ENCODE data around the gene ERVW-1.
"Not testable (repeated sequence)": the region's sequence is repeated elsewhere in the genome, so short reads cannot be mapped to it uniquely, and the experiment has no call there.

The ERVW-1 gene

DNA sequence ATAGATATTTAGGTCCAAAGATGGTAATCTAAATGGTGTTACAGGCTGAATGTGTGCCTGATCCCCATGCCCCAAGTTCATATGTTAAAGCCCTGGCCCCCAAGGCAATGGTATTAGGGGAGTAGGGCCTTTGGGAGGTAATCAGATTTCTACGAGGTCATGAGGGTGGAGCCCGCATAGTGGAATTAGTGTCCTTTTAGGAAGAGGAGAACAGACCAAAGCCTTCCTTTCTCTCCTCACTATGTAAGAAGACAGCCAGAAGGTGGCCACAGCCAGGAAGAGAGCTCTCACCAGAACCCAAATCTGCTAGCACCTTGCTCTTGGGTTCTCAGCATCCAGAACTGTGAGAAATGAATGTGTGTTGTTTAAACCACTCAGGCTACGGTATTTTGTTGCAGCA lies 15.2 kb downstream of the ERVW-1 start:
- ATAC-seq (replicated peaks; ENCODE audit: extremely low read depth, poor library complexity, severe bottlenecking) (no peak), DNase-seq (ENCODE audit: low spot score in 2 of 2) (no peak)
- Mint-ChIP-seq H3K27ac (ENCODE audit: low read depth) (no peak overlapping the region), H3K36me3 (ENCODE audit: insufficient read depth) (peaks cover 2% of the 10 kb centered on the region), H3K4me3 (no peak overlapping the region), H3K27me3 (no peaks in the 10 kb centered on the region), H3K4me1 (no peaks in the 10 kb centered on the region), H3K9me3 (no peaks in the 10 kb centered on the region)

DNA sequence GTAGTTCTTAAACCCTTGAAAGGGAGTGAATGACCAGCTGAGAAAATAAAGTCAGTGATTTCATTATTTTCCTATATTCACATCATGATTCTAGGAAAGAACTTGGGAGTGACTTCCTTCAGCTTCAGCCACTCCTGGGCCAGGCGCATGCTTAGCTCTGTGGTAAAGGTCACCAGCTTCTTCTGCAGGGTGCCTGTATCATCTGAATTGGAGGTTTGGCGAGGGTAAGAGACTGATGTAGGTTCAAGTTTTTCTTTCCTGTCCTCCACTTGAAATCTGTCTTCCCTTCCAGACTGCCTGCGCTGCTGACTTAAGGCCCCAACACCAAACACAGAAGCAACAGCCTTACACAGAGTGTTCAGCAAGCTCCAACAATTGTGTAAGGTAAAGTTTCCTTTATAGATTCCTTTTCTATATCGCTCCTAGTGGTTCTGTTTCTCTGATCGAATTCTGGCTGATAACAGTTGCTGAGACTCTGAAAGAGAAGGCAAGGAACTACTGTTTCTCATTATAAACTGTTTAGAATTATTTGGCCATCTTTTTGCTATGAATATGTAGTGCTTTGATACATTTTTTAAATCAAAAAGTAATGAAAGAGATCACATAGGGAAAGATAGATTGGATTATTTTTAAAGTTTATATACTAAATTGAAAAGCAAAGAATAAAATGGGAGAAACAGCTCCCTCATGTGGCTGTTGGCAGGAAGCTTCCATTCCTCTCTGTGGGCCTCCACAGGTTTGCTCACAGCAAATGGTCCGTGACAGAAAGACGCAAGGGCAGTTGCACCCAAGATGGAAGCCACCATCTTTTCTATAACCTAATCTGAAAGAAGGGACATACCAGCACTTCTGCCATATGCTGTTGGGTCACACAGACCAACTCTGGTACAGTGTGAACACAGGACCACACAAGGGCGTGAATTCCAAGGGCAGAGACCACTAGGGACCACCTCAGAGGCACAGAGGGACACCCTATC lies 16.4 kb downstream of the ERVW-1 start:
- no peak overlapping the region for H3K27ac Mint-ChIP-seq (ENCODE audit: low read depth)
- peaks cover 6% of the 10 kb centered on the region for H3K36me3 Mint-ChIP-seq (ENCODE audit: insufficient read depth)
- H3K9me3 Mint-ChIP-seq, result no peaks in the 10 kb centered on the region
- no peaks in the 10 kb centered on the region for H3K27me3 Mint-ChIP-seq
- no peak for DNase-seq (ENCODE audit: low spot score in 2 of 2)
- peak; percentile 40 for ATAC-seq (replicated peaks; ENCODE audit: extremely low read depth, poor library complexity, severe bottlenecking)
- no peaks in the 10 kb centered on the region for H3K4me1 Mint-ChIP-seq
- no peak overlapping the region for H3K4me3 Mint-ChIP-seq

DNA sequence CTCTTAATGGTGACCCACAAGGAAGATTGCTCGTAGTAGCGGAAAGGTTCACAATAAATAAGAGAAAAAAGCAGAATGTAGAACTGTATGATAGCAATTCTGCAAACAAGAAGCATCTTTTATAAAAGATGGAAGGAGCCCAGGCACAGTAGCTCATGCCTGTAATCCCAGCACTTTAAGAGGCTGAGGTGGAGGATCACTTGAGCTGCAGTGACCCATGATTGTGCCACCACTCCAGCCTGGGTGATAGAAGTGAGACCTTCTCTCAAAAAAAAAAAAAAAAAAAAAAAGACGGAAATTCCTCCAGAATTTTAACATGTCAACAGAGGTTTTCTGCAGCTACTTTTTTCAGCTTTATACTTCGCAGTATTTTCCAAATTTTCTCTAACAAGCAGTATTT lies 17.2 kb downstream of the ERVW-1 start:
- ATAC-seq (replicated peaks; ENCODE audit: extremely low read depth, poor library complexity, severe bottlenecking) (no peak), DNase-seq (ENCODE audit: low spot score in 2 of 2) (no peak)
- no peaks in the 10 kb centered on the region for H3K9me3 Mint-ChIP-seq
- H3K27ac Mint-ChIP-seq (ENCODE audit: low read depth), result no peak overlapping the region
- H3K4me3 Mint-ChIP-seq, result no peak overlapping the region
- no peaks in the 10 kb centered on the region for H3K27me3 Mint-ChIP-seq
- H3K36me3 Mint-ChIP-seq (ENCODE audit: insufficient read depth), result peaks cover 12% of the 10 kb centered on the region
- H3K4me1 Mint-ChIP-seq, result no peaks in the 10 kb centered on the region

DNA sequence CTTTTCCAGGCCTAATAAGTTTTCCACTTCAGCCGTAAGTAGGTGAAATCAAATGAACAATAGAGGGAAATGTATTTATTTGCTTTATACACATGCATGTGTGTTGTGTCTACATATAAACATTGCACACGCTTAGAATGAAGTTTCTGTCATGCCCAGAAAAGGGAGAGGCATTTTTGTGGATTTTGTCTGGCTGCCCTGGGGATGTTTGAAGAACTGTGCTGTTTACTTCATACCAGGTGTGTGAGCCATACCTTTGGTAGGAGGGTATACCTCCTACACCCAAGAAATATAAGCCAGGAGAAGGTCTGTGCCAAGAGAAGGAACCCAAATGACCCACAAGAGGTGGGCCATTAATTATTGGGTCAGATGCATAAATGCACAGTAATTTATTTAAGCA lies 17.6 kb downstream of the ERVW-1 start:
- Mint-ChIP-seq H3K27me3 (no peaks in the 10 kb centered on the region), H3K4me1 (no peaks in the 10 kb centered on the region), H3K36me3 (ENCODE audit: insufficient read depth) (peaks cover 12% of the 10 kb centered on the region), H3K27ac (ENCODE audit: low read depth) (no peak overlapping the region), H3K9me3 (no peaks in the 10 kb centered on the region), H3K4me3 (no peak overlapping the region)
- ATAC-seq (replicated peaks; ENCODE audit: extremely low read depth, poor library complexity, severe bottlenecking), result no peak
- no peak for DNase-seq (ENCODE audit: low spot score in 2 of 2)

DNA sequence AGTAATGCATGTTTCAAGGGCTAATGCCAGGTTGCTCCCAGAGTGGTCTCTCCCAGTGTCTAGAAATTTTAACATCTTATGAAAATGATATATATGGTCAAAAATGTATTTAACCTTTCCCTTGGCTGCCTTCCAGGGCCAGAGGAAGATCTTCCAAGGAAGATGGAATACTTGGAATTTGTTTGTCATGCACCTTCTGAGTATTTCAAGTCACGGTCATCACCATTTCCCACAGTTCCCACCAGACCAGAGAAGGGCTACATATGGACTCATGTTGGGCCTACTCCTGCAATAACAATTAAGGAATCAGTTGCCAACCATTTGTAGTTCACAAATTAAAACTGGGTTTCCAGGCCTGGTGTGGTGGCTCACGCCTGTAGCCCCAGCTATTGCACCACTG lies 21.5 kb downstream of the ERVW-1 start:
- no peaks in the 10 kb centered on the region for H3K9me3 Mint-ChIP-seq
- H3K4me1 Mint-ChIP-seq, result peaks cover under 1% of the 10 kb centered on the region
- H3K27me3 Mint-ChIP-seq, result no peaks in the 10 kb centered on the region
- DNase-seq (ENCODE audit: low spot score in 2 of 2) (no peak), ATAC-seq (replicated peaks; ENCODE audit: extremely low read depth, poor library complexity, severe bottlenecking) (no peak)
- no peak overlapping the region for H3K27ac Mint-ChIP-seq (ENCODE audit: low read depth)
- H3K4me3 Mint-ChIP-seq, result no peak overlapping the region
- H3K36me3 Mint-ChIP-seq (ENCODE audit: insufficient read depth), result peaks cover 20% of the 10 kb centered on the region

DNA sequence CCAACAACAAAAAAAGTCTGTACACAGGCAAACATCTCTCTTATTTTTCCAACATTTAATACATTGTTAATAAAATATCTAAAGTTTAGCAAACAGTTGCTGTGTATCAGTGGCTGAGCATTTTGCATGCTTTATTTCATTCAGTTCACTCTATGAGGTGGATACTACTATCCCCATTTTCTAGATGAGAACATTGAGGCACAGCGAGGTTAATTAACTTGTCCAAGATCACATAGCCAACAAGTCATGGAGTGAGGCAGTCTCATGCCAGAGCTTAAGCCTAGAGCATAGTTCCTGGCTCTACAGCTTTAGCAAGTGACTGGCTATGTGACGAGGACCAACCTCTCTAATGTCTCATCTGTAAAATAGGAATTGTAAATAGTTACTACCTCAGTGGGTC lies 26.1 kb downstream of the ERVW-1 start:
- Mint-ChIP-seq H3K4me3 (no peak overlapping the region), H3K36me3 (ENCODE audit: insufficient read depth) (peaks cover 31% of the 10 kb centered on the region), H3K27me3 (no peaks in the 10 kb centered on the region), H3K4me1 (peaks cover 14% of the 10 kb centered on the region), H3K9me3 (no peaks in the 10 kb centered on the region), H3K27ac (ENCODE audit: low read depth) (no peak overlapping the region)
- ATAC-seq (replicated peaks; ENCODE audit: extremely low read depth, poor library complexity, severe bottlenecking) (no peak), DNase-seq (ENCODE audit: low spot score in 2 of 2) (no peak)

DNA sequence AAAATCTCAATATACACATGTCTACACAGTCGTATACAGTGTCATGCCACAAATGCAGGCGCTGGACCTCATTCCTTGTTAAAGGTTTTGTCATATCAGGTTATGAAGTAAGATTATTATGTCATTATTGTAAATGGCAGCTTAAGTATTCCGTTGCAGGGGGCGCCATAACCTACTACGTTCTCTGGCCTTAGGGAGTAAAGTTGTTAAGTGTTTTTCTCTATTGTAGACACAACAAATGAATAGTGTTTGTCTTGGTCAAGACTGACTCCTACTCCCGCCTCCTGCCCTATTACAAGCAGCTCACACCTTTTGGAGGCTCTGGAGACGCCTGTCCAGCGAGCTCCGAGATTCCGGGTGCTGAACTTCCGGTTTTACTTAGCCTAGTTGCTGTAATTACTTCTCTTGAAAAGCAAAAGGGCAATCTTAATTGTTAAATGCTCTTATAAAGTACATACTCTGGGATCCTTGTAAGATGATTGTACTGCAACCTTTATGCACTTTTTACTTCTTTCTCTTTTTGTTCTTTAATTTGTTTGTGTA lies 29.5 kb downstream of the ERVW-1 start:
- peaks cover 14% of the 10 kb centered on the region for H3K36me3 Mint-ChIP-seq (ENCODE audit: insufficient read depth)
- ATAC-seq (replicated peaks; ENCODE audit: extremely low read depth, poor library complexity, severe bottlenecking), result peak; percentile 61
- peak; percentile 47 to 56 for DNase-seq (ENCODE audit: low spot score in 2 of 2)
- no peaks in the 10 kb centered on the region for H3K9me3 Mint-ChIP-seq
- no peaks in the 10 kb centered on the region for H3K27me3 Mint-ChIP-seq
- peak overlapping the region; percentile 87 for H3K4me3 Mint-ChIP-seq
- H3K27ac Mint-ChIP-seq (ENCODE audit: low read depth), result peak overlapping the region; percentile 97
- H3K4me1 Mint-ChIP-seq, result peaks cover 14% of the 10 kb centered on the region

DNA sequence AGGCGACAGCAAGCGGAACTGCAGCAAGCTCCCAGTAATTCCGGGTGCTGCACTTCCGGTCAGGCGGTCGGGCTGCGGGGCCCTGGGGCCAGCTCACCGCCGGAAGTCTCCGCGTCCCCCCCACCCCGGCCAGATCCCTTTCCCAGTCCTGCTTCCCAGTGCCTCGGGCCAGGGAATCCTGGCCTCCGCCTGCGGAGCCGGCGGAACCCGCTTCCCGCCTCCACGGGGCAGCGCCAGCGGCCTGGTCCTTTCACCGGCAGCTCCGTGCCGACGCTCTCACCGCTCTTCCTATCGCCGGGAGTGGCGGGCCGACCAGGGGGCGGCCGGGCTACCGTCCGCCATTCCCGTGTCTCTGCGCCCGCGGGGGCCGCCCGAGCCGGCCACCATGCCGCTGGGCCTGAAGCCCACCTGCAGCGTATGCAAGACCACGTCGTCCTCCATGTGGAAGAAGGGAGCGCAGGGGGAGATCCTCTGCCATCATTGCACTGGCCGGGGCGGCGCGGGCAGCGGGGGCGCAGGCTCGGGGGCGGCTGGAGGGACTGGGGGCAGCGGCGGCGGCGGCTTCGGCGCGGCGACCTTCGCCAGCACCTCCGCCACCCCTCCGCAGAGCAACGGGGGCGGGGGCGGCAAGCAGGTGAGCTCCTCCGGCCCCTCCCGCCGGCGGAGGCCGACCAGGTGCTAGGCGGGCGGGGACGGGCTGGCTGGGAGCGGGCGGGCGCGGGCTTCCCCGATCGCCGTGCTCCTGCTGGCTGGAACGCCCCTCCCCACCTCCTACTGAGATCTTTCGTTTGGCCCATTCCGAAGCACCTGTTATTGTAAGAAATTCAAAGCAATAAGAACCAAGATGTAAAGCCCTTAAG lies 30.2 kb downstream of the ERVW-1 start, which contains the start of gene GATAD1:
Gene GATAD1, plus strand, starts transcription at position 138 of the 860 bp plus-strand sequence. Its CDS starts 248 bp downstream, at position 386.
- peak; percentile 67 to 72 for DNase-seq (ENCODE audit: low spot score in 2 of 2)
- H3K27ac Mint-ChIP-seq (ENCODE audit: low read depth), result peak within 1 kb of the TSS; percentile 97
- peak; percentile 76 for ATAC-seq (replicated peaks; ENCODE audit: extremely low read depth, poor library complexity, severe bottlenecking)
- H3K36me3 Mint-ChIP-seq (ENCODE audit: insufficient read depth), result peaks cover 14% of the 10 kb centered on the region
- H3K4me3 Mint-ChIP-seq, result peak within 1 kb of the TSS; percentile 87
- no peaks in the 10 kb centered on the region for H3K27me3 Mint-ChIP-seq
- peaks cover 14% of the 10 kb centered on the region for H3K4me1 Mint-ChIP-seq
- no peaks in the 10 kb centered on the region for H3K9me3 Mint-ChIP-seq

DNA sequence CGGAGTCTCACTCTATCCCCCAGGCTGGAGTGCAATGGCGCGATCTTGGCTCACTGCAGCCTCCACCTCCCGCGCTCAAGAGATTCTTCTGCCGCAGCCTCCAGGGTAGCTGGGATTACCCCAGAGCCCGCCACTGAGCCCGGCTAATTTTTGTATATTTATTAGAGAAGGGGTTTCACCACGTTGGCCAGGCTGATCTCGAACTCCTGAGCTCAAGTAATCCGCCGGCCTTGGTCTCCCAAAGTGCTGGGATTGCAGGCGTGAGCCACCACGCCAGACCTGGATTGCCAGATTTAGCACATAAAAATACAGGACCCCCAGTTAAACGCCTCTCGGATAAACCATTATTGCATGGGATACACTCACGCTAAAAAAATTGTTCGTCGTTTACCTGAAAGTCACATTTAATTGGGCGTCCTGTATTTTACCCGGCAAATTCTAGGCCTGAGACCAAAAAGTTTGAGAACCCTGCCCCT lies 30.8 kb downstream of the ERVW-1 start:
- no peak for ATAC-seq (replicated peaks; ENCODE audit: extremely low read depth, poor library complexity, severe bottlenecking)
- Mint-ChIP-seq H3K27ac (ENCODE audit: low read depth) (peak overlapping the region; percentile 97), H3K27me3 (no peaks in the 10 kb centered on the region)

DNA sequence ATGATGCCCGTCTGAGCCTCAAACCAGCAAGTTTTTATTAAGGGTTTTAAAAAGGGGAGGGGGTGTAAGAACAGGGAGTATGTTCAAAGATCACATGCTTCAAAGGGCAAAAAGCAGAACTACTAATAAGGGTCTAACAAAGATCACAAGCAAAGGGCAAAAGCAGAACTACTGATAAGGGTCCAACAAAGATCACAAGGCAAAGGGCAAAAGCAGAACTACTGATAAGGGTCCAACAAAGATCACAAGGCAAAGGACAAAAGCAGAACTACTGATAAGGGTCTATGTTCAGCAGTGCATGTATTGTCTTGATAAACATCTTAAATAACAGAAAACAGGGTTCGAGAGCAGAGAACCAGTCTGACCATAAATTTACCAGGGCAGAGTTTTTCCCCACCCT lies 35.0 kb downstream of the ERVW-1 start:
- not testable (repeated sequence) for H3K4me3 Mint-ChIP-seq; H3K4me1 Mint-ChIP-seq; DNase-seq (ENCODE audit: low spot score in 2 of 2); ATAC-seq (replicated peaks; ENCODE audit: extremely low read depth, poor library complexity, severe bottlenecking); H3K36me3 Mint-ChIP-seq (ENCODE audit: insufficient read depth); H3K27me3 Mint-ChIP-seq; H3K9me3 Mint-ChIP-seq; H3K27ac Mint-ChIP-seq (ENCODE audit: low read depth)

More for the DNA sequence above, 30.8 kb downstream of the ERVW-1 start:
- H3K36me3 Mint-ChIP-seq (ENCODE audit: insufficient read depth), result peaks cover 14% of the 10 kb centered on the region
- H3K4me1 Mint-ChIP-seq, result peaks cover 14% of the 10 kb centered on the region
- DNase-seq (ENCODE audit: low spot score in 2 of 2), result no peak
- H3K9me3 Mint-ChIP-seq, result no peaks in the 10 kb centered on the region
- peak overlapping the region; percentile 87 for H3K4me3 Mint-ChIP-seq

DNA sequence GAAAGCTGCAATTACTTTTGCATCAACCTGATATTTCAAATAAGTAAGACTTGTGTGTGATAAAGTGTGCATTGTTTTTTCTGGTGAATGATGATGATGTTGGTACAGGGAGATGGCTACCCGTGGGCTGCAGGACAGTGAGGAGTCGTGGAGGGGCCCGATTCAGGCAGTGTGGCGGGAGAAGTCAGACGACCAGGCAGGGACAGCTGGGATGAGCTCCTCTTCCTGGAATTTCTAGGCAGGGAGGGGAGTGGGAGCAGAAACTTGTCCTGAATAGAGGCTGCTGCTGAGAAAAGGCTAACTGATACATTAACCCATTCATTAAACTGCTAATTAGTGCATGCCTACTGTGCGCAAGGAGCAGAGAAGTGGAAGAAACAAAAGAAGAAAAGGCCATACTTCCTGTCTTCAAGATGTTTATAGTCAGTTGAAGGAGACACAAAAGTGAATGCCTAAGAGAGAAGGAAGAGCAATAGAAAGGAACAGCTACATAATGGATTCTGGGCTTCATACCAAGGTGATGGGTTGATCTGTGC lies 39.7 kb downstream of the ERVW-1 start:
- no peaks in the 10 kb centered on the region for H3K36me3 Mint-ChIP-seq (ENCODE audit: insufficient read depth)
- no peaks in the 10 kb centered on the region for H3K4me1 Mint-ChIP-seq
- no peak overlapping the region for H3K4me3 Mint-ChIP-seq
- ATAC-seq (replicated peaks; ENCODE audit: extremely low read depth, poor library complexity, severe bottlenecking) (no peak), DNase-seq (ENCODE audit: low spot score in 2 of 2) (no peak)
- no peak overlapping the region for H3K27ac Mint-ChIP-seq (ENCODE audit: low read depth)
- peaks cover 10% of the 10 kb centered on the region for H3K27me3 Mint-ChIP-seq
- no peaks in the 10 kb centered on the region for H3K9me3 Mint-ChIP-seq

Measured in central memory CD8-positive, alpha-beta T cell (primary cell).